GM12801 (cell line): ENCODE measurements around the gene NOL4L.

Experiments
- CTCF ChIP-seq: IDR thresholded peaks from one replicate; pipeline ENCODE4 v1.5.1; 2011; ENCODE audit warnings: control low read depth; ENCODE audit not compliant: insufficient read length; ENCODE audit errors: extremely low read depth

NOL4L gene

GRCh38 chr20:32585011-32585585 is at the start of gene NOL4L:
Gene NOL4L, minus strand, starts transcription at chr20:32585333. Its CDS starts 443 bp downstream, at chr20:32584890.
- no peak for TF ChIP-seq CTCF

- TF ChIP-seq CTCF = no peak
Measured at GRCh38 chr20:32634041-32634805, 49.1 kb upstream of the NOL4L start.

GRCh38 chr20:32632461-32633354 is 47.6 kb upstream of the NOL4L start:
- no peak for TF ChIP-seq CTCF

- TF ChIP-seq CTCF = no peak
Measured at GRCh38 chr20:32631933-32632460, 46.9 kb upstream of the NOL4L start.

- no peak for TF ChIP-seq CTCF
Measured at GRCh38 chr20:32629813-32630212, 44.7 kb upstream of the NOL4L start.

GRCh38 chr20:32628960-32629530 is 43.9 kb upstream of the NOL4L start:
- no peak for TF ChIP-seq CTCF
